T-helper 1 cell treated with Interleukin-12 subunit alpha and Interleukin-12 subunit beta and Interleukin-4 antibody, amounts not matched to agents 30 μg/mL and 1 μg/mL, for 36 hours (primary cell): Measurements from ENCODE around the gene RASSF7.
"Not testable (repeated sequence)": the region's sequence is repeated elsewhere in the genome, so short reads cannot be mapped to it uniquely, and the experiment has no call there.

Source experiments
- H3K27ac Mint-ChIP-seq: one replicate; pipeline ENCODE4 v1.8.0; 2021; ENCODE audit warnings: mild to moderate bottlenecking, mixed read lengths
- H3K27me3 Mint-ChIP-seq: one replicate; pipeline ENCODE4 v1.8.0; 2021; ENCODE audit warnings: low read depth, mixed read lengths
- H3K36me3 Mint-ChIP-seq: one replicate; pipeline ENCODE4 v1.8.0; 2021; ENCODE audit warnings: low read depth, mixed read lengths
- H3K4me1 Mint-ChIP-seq: one replicate; pipeline ENCODE4 v1.8.0; 2021; ENCODE audit warnings: low read depth, mixed read lengths
- H3K4me3 Mint-ChIP-seq: one replicate; pipeline ENCODE4 v1.8.0; 2021; ENCODE audit warnings: mild to moderate bottlenecking, moderate library complexity, mixed read lengths
- H3K9me3 Mint-ChIP-seq: one replicate; pipeline ENCODE4 v1.8.0; 2021; ENCODE audit warnings: mixed read lengths

The RASSF7 gene

GRCh38 chr11:560305-561147 is at the start of gene RASSF7, which contains the start of gene LMNTD2:
TSS of gene RASSF7 (plus strand) at chr11:560970. CDS start at chr11:561769, 799 bp downstream.
TSS of gene LMNTD2 (minus strand) at chr11:560738. CDS start at chr11:560716, 22 bp downstream.
- no peaks in the 10 kb centered on the region for H3K9me3 Mint-ChIP-seq
- peak within 1 kb of the TSS; percentile 70 for H3K27ac Mint-ChIP-seq
- H3K4me1 Mint-ChIP-seq, result peaks cover 8% of the 10 kb centered on the region
- no peaks in the 10 kb centered on the region for H3K36me3 Mint-ChIP-seq
- peak within 1 kb of the TSS; percentile 89 for H3K4me3 Mint-ChIP-seq
- H3K27me3 Mint-ChIP-seq, result peaks cover 20% of the 10 kb centered on the region

- Mint-ChIP-seq H3K4me1 (peaks cover 5% of the 10 kb centered on the region), H3K4me3 (no peak overlapping the region), H3K36me3 (peaks cover 14% of the 10 kb centered on the region), H3K27ac (no peak overlapping the region), H3K9me3 (no peaks in the 10 kb centered on the region), H3K27me3 (no peaks in the 10 kb centered on the region)
These were observed 47.8 kb upstream of the RASSF7 start for GRCh38 chr11:512761-513595.

- no peaks in the 10 kb centered on the region for H3K27me3 Mint-ChIP-seq
- H3K4me1 Mint-ChIP-seq, result peaks cover 4% of the 10 kb centered on the region
- no peak overlapping the region for H3K27ac Mint-ChIP-seq
- H3K36me3 Mint-ChIP-seq, result peaks cover 16% of the 10 kb centered on the region
- no peak overlapping the region for H3K4me3 Mint-ChIP-seq
- no peaks in the 10 kb centered on the region for H3K9me3 Mint-ChIP-seq
These were observed 46.2 kb upstream of the RASSF7 start for GRCh38 chr11:514606-515005.

- no peak overlapping the region for H3K4me3 Mint-ChIP-seq
- no peak overlapping the region for H3K27ac Mint-ChIP-seq
- peaks cover 2% of the 10 kb centered on the region for H3K4me1 Mint-ChIP-seq
- no peaks in the 10 kb centered on the region for H3K27me3 Mint-ChIP-seq
- no peaks in the 10 kb centered on the region for H3K9me3 Mint-ChIP-seq
- peaks cover 11% of the 10 kb centered on the region for H3K36me3 Mint-ChIP-seq
These were observed 45.6 kb upstream of the RASSF7 start for GRCh38 chr11:515131-515530.

GRCh38 chr11:516400-516799 is 44.4 kb upstream of the RASSF7 start:
- Mint-ChIP-seq H3K4me3 (no peak overlapping the region), H3K27me3 (no peaks in the 10 kb centered on the region), H3K9me3 (no peaks in the 10 kb centered on the region), H3K27ac (no peak overlapping the region), H3K36me3 (peaks cover 9% of the 10 kb centered on the region), H3K4me1 (peaks cover 2% of the 10 kb centered on the region)

- H3K4me1 Mint-ChIP-seq, H3K27ac Mint-ChIP-seq, H3K27me3 Mint-ChIP-seq, H3K9me3 Mint-ChIP-seq, H3K4me3 Mint-ChIP-seq, H3K36me3 Mint-ChIP-seq: not testable (repeated sequence)
These were observed 43.7 kb upstream of the RASSF7 start for GRCh38 chr11:516918-517685.

- H3K27ac Mint-ChIP-seq, result peak overlapping the region; percentile 86
- peaks cover 2% of the 10 kb centered on the region for H3K4me1 Mint-ChIP-seq
These were observed 42.1 kb upstream of the RASSF7 start for GRCh38 chr11:518463-519202.

GRCh38 chr11:520428-521176 is 40.2 kb upstream of the RASSF7 start:
- no peaks in the 10 kb centered on the region for H3K9me3 Mint-ChIP-seq
- no peaks in the 10 kb centered on the region for H3K27me3 Mint-ChIP-seq
- H3K4me1 Mint-ChIP-seq, result peaks cover 2% of the 10 kb centered on the region
- H3K27ac Mint-ChIP-seq, result no peak overlapping the region
- peaks cover 6% of the 10 kb centered on the region for H3K36me3 Mint-ChIP-seq
- no peak overlapping the region for H3K4me3 Mint-ChIP-seq

More at GRCh38 chr11:518463-519202, 42.1 kb upstream of the RASSF7 start:
- Mint-ChIP-seq H3K27me3 (no peaks in the 10 kb centered on the region), H3K36me3 (peaks cover 6% of the 10 kb centered on the region), H3K9me3 (no peaks in the 10 kb centered on the region), H3K4me3 (peak overlapping the region; percentile 74)

- Mint-ChIP-seq H3K4me3 (no peak overlapping the region), H3K27me3 (no peaks in the 10 kb centered on the region), H3K4me1 (peaks cover 2% of the 10 kb centered on the region), H3K9me3 (no peaks in the 10 kb centered on the region), H3K36me3 (peaks cover 6% of the 10 kb centered on the region), H3K27ac (no peak overlapping the region)
These were observed 39.5 kb upstream of the RASSF7 start for GRCh38 chr11:521177-521688.

GRCh38 chr11:526192-526591 is 34.6 kb upstream of the RASSF7 start:
- no peak overlapping the region for H3K4me3 Mint-ChIP-seq
- no peaks in the 10 kb centered on the region for H3K36me3 Mint-ChIP-seq
- H3K27me3 Mint-ChIP-seq, result no peaks in the 10 kb centered on the region
- H3K9me3 Mint-ChIP-seq, result no peaks in the 10 kb centered on the region
- H3K4me1 Mint-ChIP-seq, result no peaks in the 10 kb centered on the region
- no peak overlapping the region for H3K27ac Mint-ChIP-seq

- no peaks in the 10 kb centered on the region for H3K27me3 Mint-ChIP-seq
- H3K27ac Mint-ChIP-seq, result no peak overlapping the region
- no peak overlapping the region for H3K4me3 Mint-ChIP-seq
- no peaks in the 10 kb centered on the region for H3K4me1 Mint-ChIP-seq
- no peaks in the 10 kb centered on the region for H3K36me3 Mint-ChIP-seq
- H3K9me3 Mint-ChIP-seq, result no peaks in the 10 kb centered on the region
These were observed 32.5 kb upstream of the RASSF7 start for GRCh38 chr11:528166-528814.

- H3K36me3 Mint-ChIP-seq, result no peaks in the 10 kb centered on the region
- H3K4me1 Mint-ChIP-seq, result no peaks in the 10 kb centered on the region
- H3K27ac Mint-ChIP-seq, result no peak overlapping the region
- H3K27me3 Mint-ChIP-seq, result no peaks in the 10 kb centered on the region
- H3K4me3 Mint-ChIP-seq, result no peak overlapping the region
- H3K9me3 Mint-ChIP-seq, result no peaks in the 10 kb centered on the region
These were observed 31.7 kb upstream of the RASSF7 start for GRCh38 chr11:528815-529727.
